Panc1 (cell line): Measurements from ENCODE around the gene TOP2A. TPM values are rescaled to one million over a fixed set of nuclear protein-coding genes. Genes with fewer than 3 reads are reported as not detected.

Source experiments
- ATAC-seq: fragments of 200-7000 bp; cut with Tn5 transposase; 2 replicates; pipeline ENCODE4 v1.9.1; 2020; ENCODE audit warnings: mild to moderate bottlenecking, moderate library complexity
- BruUV-seq: library from RNA; stranded (reverse); fragments of 400-500 nt; replicated peaks from 2 replicates; lab custom pipeline; 2021; lab: Mats Ljungman, UMichigan
- CTCF ChIA-PET: fragments of 300-600 bp; sonication (Branson Sonifier 250); formaldehyde crosslinking; loops from one replicate; lab custom pipeline; 2022; ENCODE audit warnings: antibody characterized with exemption; lab: Charles Lee
- POLR2A ChIA-PET: fragments of 300-600 bp; sonication (Branson Sonifier 250); formaldehyde crosslinking; loops from one replicate; lab custom pipeline; 2022; ENCODE audit warnings: antibody characterized with exemption; lab: Charles Lee
- DNase-seq: peaks from one replicate; pipeline ENCODE4 v3.0.0-alpha.2; 2010; ENCODE audit warnings: low read depth, low spot score
- H3K27ac ChIP-seq: 2 replicates; pipeline ENCODE4 v1.5.1; 2011; ENCODE audit warnings: mild to moderate bottlenecking, low read length, inconsistent platforms
- H3K27me3 ChIP-seq: fragments of 200-500 bp; sonication (Bioruptor generic); 2 replicates; pipeline ENCODE4 v1.6.0; 2014; ENCODE audit warnings: low read length, inconsistent platforms; ENCODE audit not compliant: control insufficient read depth, insufficient read depth
- H3K36me3 ChIP-seq: fragments of 200-500 bp; sonication (Bioruptor generic); 2 replicates; pipeline ENCODE4 v1.5.1; 2014; ENCODE audit warnings: inconsistent platforms, mild to moderate bottlenecking, low read length, moderate library complexity; ENCODE audit not compliant: control insufficient read depth, insufficient read depth
- H3K4me1 ChIP-seq: 2 replicates; pipeline ENCODE4 v1.5.1; 2011; ENCODE audit warnings: inconsistent platforms, mild to moderate bottlenecking, low read length, moderate library complexity; ENCODE audit not compliant: control insufficient read depth, insufficient read depth
- H3K4me3 ChIP-seq, 2 experiments: 2 replicates each; pipeline ENCODE4 v1.5.1; 2011 to 2012; ENCODE audit warnings: low read depth in 2 of 2, low read length in 2 of 2, mild to moderate bottlenecking in 2 of 2, inconsistent platforms in 1 of 2, moderate library complexity in 1 of 2
- H3K9me3 ChIP-seq: fragments of 200-500 bp; sonication (Bioruptor generic); 2 replicates; pipeline ENCODE4 v1.5.1; 2014; ENCODE audit warnings: low read depth, mild to moderate bottlenecking, inconsistent platforms, low read length, moderate library complexity; ENCODE audit not compliant: control insufficient read depth, insufficient read depth
- POLR2AphosphoS5 ChIP-seq: IDR thresholded peaks from 2 replicates; pipeline ENCODE4 v1.6.1; 2012; ENCODE audit warnings: mild to moderate bottlenecking, low read depth, low read length, moderate library complexity
- SIN3A ChIP-seq: IDR thresholded peaks from 2 replicates; pipeline ENCODE4 v1.6.1; 2012; ENCODE audit warnings: low read depth, mild to moderate bottlenecking, low read length, moderate library complexity, borderline replicate concordance; ENCODE audit not compliant: insufficient read depth
- TCF7L2 ChIP-seq: IDR thresholded peaks from 2 replicates; pipeline ENCODE4 v1.6.1; 2011; ENCODE audit warnings: mild to moderate bottlenecking, low read depth, low read length, inconsistent platforms
- in situ Hi-C: cut with HindIII; loops from 2 replicates; pipeline ENCODE4 v1.10.0; 2016; ENCODE audit warnings: low sequenced_read_pairs, low pct_unique_long_range_greater_than_20kb
- intact Hi-C: fragments of 100-400 bp; cut with micrococcal nuclease; formaldehyde crosslinking; loops from one replicate; pipeline ENCODE4 v1.10.0; 2022; ENCODE audit not compliant: unreplicated experiment
- total RNA-seq: library from RNA; stranded (reverse); gene quantifications from one replicate; pipeline ENCODE4 v1.2.1, GENCODE V29; 2021; ENCODE audit not compliant: unreplicated experiment
- TF ChIP-seq, protein P1 (sequence below): fragments of 450-650 bp; IDR thresholded peaks from 2 replicates; pipeline ENCODE4 v1.5.1; 2017; ENCODE audit warnings: mild to moderate bottlenecking
- TF ChIP-seq, protein P2 (sequence below), 2 experiments: IDR thresholded peaks; 2 replicates each; pipeline ENCODE4 v1.6.1; 2011 to 2012; ENCODE audit warnings: low read depth in 2 of 2, control low read depth in 1 of 2, low read length in 1 of 2, mild to moderate bottlenecking in 1 of 2, moderate library complexity in 1 of 2; ENCODE audit not compliant: insufficient read depth in 1 of 2

TOP2A gene
- total RNA-seq, 1 experiment from 2014 or later: 230 TPM

DNA sequence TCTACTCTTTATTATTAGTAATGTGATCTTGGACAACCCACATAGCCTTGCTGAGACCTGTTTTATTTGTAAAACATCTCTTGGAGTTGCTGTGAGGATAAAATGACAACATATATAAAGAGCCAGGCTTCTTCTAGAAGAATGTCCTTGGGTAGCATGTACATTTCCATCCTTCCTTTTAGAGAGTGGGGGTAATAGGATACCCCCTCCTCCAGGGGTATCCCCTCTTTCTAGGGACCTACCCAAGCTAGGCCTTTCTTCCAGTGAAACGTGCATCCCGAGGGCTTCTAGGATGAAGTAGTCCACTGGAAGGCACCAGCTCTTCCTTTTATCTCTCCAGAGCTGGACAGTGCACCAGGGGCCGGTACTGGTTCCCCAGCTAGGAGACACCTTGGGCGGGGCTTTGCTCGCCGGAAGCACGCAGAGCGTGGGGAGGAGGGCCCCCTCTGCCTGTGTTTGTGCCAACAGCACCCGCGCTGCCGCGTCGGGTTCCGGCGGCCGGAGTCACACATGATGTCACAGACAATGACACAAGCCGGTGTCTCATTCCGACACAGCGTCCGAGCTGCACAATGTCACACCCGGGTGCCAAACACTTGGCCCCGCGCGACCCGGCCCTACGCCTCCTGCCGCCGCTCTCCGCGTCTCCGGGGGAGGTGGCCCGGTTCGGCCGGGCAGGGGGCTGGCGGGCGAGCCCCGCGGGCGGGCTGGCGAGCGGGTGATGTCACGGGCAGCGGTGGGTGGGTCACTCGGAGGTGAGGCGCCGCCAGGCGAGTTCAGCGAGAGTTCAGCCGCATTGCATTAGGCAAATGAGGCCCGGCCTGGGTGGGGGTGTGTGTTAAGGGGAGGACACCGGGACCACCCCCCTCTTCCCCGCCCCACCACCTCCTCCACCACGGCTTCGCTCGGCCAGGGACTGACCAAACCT, 76.6 kb downstream of the TOP2A start:
- TSS peak; percentile 5 for BruUV-seq
- ChIA-PET POLR2A (interaction anchor here (0.5 to 1.1 kb wide), 3 partner anchors 9 to 1188 kb away, joined by 3 to 6 read pairs (median 4); no protein-coding TSS in a partner anchor), CTCF (interaction anchor here (0.5 to 0.9 kb wide), 2 partner anchors 22 to 53 kb away, joined by 3 read pairs; partner anchors contain the start of gene CDC6)
- peak; percentile 33 for DNase-seq
- peak overlapping the region; percentile 59 to 75 for H3K4me3 ChIP-seq
- peak overlapping the region; percentile 81 for H3K27ac ChIP-seq
- in situ Hi-C loops (no loop called here), intact Hi-C loops (no loop called here)
- peak; percentile 77 for ATAC-seq
- no peaks in the 10 kb centered on the region for H3K9me3 ChIP-seq
- no peaks in the 10 kb centered on the region for H3K27me3 ChIP-seq
- H3K4me1 ChIP-seq: peaks cover 72% of the 10 kb centered on the region
- H3K36me3 ChIP-seq: no peaks in the 10 kb centered on the region
- TF ChIP-seq, protein P1, sequence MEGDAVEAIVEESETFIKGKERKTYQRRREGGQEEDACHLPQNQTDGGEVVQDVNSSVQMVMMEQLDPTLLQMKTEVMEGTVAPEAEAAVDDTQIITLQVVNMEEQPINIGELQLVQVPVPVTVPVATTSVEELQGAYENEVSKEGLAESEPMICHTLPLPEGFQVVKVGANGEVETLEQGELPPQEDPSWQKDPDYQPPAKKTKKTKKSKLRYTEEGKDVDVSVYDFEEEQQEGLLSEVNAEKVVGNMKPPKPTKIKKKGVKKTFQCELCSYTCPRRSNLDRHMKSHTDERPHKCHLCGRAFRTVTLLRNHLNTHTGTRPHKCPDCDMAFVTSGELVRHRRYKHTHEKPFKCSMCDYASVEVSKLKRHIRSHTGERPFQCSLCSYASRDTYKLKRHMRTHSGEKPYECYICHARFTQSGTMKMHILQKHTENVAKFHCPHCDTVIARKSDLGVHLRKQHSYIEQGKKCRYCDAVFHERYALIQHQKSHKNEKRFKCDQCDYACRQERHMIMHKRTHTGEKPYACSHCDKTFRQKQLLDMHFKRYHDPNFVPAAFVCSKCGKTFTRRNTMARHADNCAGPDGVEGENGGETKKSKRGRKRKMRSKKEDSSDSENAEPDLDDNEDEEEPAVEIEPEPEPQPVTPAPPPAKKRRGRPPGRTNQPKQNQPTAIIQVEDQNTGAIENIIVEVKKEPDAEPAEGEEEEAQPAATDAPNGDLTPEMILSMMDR: no peak
- TF ChIP-seq TCF7L2: 0 out of 2 replicates have a peak, but pooled peaks have one; percentile 42
- no peak for TF ChIP-seq SIN3A
- no peak for TF ChIP-seq POLR2AphosphoS5

DNA sequence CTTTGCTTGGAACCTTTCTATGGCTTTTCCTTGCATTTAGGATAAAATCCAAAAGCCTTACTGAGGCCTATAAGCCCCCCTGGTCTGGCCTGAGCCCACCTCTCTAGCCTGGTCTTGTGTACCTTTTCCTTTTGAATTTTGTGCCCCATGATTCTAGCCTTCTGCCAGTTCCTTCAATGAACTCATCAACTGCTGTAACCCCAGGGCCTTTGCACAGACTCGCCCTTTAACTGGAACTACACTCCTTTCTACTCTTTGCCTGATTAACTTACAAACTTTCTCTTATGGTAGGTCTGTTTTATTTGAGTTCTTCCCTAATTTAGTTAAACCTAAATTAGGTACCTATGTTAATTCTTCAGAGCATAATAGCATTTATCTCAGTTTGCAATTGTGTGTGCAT, 77.4 kb downstream of the TOP2A start:
- no peaks in the 10 kb centered on the region for H3K9me3 ChIP-seq
- ChIA-PET CTCF (no interaction called here), POLR2A (interaction anchor here (0.5 to 1.1 kb wide), 2 partner anchors 8 to 1189 kb away, joined by 3 to 4 read pairs; no protein-coding TSS in a partner anchor)
- BruUV-seq: TSS peak; percentile 88
- H3K27ac ChIP-seq: peak overlapping the region; percentile 81
- DNase-seq: no peak
- no peaks in the 10 kb centered on the region for H3K27me3 ChIP-seq
- no peak overlapping the region; a peak in 1 of 4 replicates for H3K4me3 ChIP-seq
- intact Hi-C loops (no loop called here), in situ Hi-C loops (no loop called here)
- TF ChIP-seq POLR2AphosphoS5 (no peak), SIN3A (no peak), TCF7L2 (no peak)
- TF ChIP-seq, protein P1: no peak
- TF ChIP-seq, protein P2, sequence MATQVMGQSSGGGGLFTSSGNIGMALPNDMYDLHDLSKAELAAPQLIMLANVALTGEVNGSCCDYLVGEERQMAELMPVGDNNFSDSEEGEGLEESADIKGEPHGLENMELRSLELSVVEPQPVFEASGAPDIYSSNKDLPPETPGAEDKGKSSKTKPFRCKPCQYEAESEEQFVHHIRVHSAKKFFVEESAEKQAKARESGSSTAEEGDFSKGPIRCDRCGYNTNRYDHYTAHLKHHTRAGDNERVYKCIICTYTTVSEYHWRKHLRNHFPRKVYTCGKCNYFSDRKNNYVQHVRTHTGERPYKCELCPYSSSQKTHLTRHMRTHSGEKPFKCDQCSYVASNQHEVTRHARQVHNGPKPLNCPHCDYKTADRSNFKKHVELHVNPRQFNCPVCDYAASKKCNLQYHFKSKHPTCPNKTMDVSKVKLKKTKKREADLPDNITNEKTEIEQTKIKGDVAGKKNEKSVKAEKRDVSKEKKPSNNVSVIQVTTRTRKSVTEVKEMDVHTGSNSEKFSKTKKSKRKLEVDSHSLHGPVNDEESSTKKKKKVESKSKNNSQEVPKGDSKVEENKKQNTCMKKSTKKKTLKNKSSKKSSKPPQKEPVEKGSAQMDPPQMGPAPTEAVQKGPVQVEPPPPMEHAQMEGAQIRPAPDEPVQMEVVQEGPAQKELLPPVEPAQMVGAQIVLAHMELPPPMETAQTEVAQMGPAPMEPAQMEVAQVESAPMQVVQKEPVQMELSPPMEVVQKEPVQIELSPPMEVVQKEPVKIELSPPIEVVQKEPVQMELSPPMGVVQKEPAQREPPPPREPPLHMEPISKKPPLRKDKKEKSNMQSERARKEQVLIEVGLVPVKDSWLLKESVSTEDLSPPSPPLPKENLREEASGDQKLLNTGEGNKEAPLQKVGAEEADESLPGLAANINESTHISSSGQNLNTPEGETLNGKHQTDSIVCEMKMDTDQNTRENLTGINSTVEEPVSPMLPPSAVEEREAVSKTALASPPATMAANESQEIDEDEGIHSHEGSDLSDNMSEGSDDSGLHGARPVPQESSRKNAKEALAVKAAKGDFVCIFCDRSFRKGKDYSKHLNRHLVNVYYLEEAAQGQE (IDR thresholded peaks at IDR 0.05; ENCODE audit: insufficient read depth in 1 of 2, low read depth in 2 of 2, low read length in 1 of 2): no peak
- H3K4me1 ChIP-seq: peaks cover 67% of the 10 kb centered on the region
- ATAC-seq: no peak
- H3K36me3 ChIP-seq: no peaks in the 10 kb centered on the region
